Right cardiac atrium (tissue), 5 donors: Measurements from ENCODE around the gene ADAMTS2. TPM values are rescaled to one million over a fixed set of nuclear protein-coding genes. Genes with fewer than 3 reads are reported as not detected.

Experiments
- ATAC-seq, 2 donors: fragments of 200-7000 bp; cut with Tn5 transposase; one replicate each; pipeline versions ENCODE4 v1.8.0 to v1.9.1; 2020; ENCODE audit warnings: moderate library complexity in 2 of 2, mild to moderate bottlenecking in 1 of 2
- DNase-seq, 3 donors: peaks; one replicate each; pipeline ENCODE4 v3.0.0-alpha.2; 2020
- H3K27ac ChIP-seq: one replicate; pipeline ENCODE4 v1.5.1; 2013; ENCODE audit warnings: mild to moderate bottlenecking, low read length, control low read depth, moderate library complexity
- H3K27me3 ChIP-seq: one replicate; pipeline ENCODE4 v1.6.1; 2013; ENCODE audit not compliant: control insufficient read depth, insufficient read depth
- H3K4me1 ChIP-seq: one replicate; pipeline ENCODE4 v1.6.1; 2013; ENCODE audit warnings: low read length; ENCODE audit not compliant: control insufficient read depth, insufficient read depth
- H3K4me3 ChIP-seq: one replicate; pipeline ENCODE4 v1.5.1; 2013; ENCODE audit warnings: low read length, control low read depth
- H3K9me3 ChIP-seq: one replicate; pipeline ENCODE4 v1.6.1; 2013; ENCODE audit warnings: low read length; ENCODE audit not compliant: control insufficient read depth
- WGBS: extraction: QIAGEN DNeasy Blood & Tissue Kit; methylation state at CpG from one replicate; pipeline ENCODE4 v1.1.7; 2013; 5-methylcytosine and 5-hydroxymethylcytosine counted together
- intact Hi-C, 4 donors: fragments of 100-400 bp; cut with DNase I; formaldehyde crosslinking; loops; one replicate each; pipeline versions ENCODE4 v1.11.0 to v1.14.0; 2022 to 2023
- long read RNA-seq, 4 donors: library from polyadenylated mRNA; unstranded; transcript quantifications; one replicate each; pipeline ENCODE4 v2.0.0, GENCODE V29; 2020 to 2021
- polyA plus RNA-seq: library from polyadenylated mRNA; stranded (reverse); fragments of 200-250 nt; gene quantifications from one replicate; pipeline ENCODE4 v1.2.3, GENCODE V29; 2013
- total RNA-seq, 4 donors: library from RNA; stranded (reverse); fragmentation: NEBNext Ultra II Directional; extraction: Animal tissue kit (Norgen Biotek cat#: 25700); gene quantifications; one replicate each; pipeline ENCODE4 v1.2.1, GENCODE V29; 2021
- donor health status: healthy with polysubstance abuse.
- donor health status: DM: no; HTN: yes; CAD: no.
- donor health status: DM: no; HTN: no; CAD: no.
- donor health status: DM: no; HTN: yes; CAD: no; lungs with severe emphysema.
- donor health status: DM: yes; HTN: yes; CAD: no.

The ADAMTS2 gene
- total RNA-seq (10 to 100 TPM; 11.9 to 23.2 (median 18.0) TPM), polyA plus RNA-seq (7.0 TPM)
- long read RNA-seq, donor 1, full-length matches to known transcripts: 19 of 40 reads
- long read RNA-seq, donor 1, partial matches to known transcripts: 10 of 40 reads
- long read RNA-seq, donor 1, other reads (novel, unspliced or antisense): 11 of 40 reads
- long read RNA-seq, donor 2, full-length matches to known transcripts: 9 of 16 reads
- long read RNA-seq, donor 2, partial matches to known transcripts: 3 of 16 reads
- long read RNA-seq, donor 2, other reads (novel, unspliced or antisense): 4 of 16 reads
- long read RNA-seq, donor 3, transcript ADAMTS2-202 (11 exons, 2,044 nt): major isoform, 5 of 38 reads
- long read RNA-seq, donor 3, partial matches to known transcripts: 14 of 38 reads
- long read RNA-seq, donor 3, other reads (novel, unspliced or antisense): 16 of 38 reads
- long read RNA-seq, donor 4, full-length matches to known transcripts: 16 of 19 reads
- long read RNA-seq, donor 4, partial matches to known transcripts: 2 of 19 reads
- long read RNA-seq, donor 4, other reads (novel, unspliced or antisense): 1 of 19 reads

DNA sequence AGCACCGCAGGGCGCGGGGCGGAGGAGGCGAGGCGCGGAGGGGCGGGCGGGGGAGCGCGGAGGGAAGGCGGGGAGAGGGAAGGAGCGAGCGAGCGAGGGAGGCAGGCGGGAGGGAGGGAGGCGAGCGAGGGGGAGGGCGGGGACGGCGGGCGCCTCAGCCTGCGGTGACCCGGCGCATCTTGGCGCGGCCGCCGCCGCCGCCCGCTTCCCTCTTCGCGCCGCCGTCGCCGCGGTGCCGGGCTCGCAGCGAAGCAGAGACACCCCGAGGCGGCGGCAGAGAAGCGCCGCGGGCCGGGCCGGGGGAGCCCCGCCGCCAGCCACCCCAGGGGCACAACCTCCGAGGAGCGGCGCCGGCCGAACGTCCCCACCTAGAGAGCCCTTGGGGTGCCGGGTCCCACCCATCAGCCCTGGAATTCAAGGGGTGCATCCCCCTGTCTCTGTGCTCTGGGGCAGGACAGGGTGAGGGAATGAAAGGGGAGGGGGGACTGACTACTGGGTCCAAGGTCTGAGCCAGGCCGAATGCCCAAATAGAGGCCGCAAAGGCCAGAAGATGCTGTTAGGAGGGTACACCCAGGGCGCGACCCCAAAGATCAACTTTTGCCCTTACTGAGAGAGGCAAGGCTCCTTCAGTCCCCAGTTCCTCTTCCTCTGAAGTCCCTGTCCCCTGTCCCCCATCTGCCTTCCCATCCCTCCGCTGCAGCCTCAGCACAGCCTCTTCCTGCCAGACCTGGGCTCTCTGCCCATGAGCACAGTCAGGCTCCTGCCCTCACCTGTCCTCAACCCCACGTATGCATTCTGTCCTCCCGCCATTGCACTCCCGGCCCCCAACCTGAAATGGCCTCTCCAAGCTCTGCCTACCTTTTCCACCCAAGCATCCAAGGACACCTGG, at the start of gene ADAMTS2:
TSS of gene ADAMTS2 (minus strand) at position 29 of the 889 bp plus-strand sequence. CDS start 133 bp downstream, outside the sequence.
- DNase-seq (peak; percentile 79 to 91 (median 91)), ATAC-seq (peak; percentile 58 to 71)
- Histone ChIP-seq H3K27ac (no peak within 1 kb of the TSS), H3K4me3 (peak within 1 kb of the TSS; percentile 78), H3K27me3 (no peaks in the 10 kb centered on the region), H3K4me1 (no peaks in the 10 kb centered on the region), H3K9me3 (no peaks in the 10 kb centered on the region)
- intact Hi-C loops: loop anchor here in 2 of 4 donors (5.0 to 10.0 kb wide), 2 partner anchors 178 to 181 kb away; no protein-coding TSS in a partner anchor
- 10% methylated on average over 60 of the region's 67 CpGs for WGBS

GRCh38 chr5:179393078-179393477, 47.8 kb upstream of the ADAMTS2 start:
- DNase-seq (no peak), ATAC-seq (no peak)
- no peaks in the 10 kb centered on the region for H3K27me3 ChIP-seq
- WGBS: 61% methylated on average over 4 of the region's 4 CpGs
- no peak overlapping the region for H3K27ac ChIP-seq
- H3K9me3 ChIP-seq: peaks cover 5% of the 10 kb centered on the region
- no peak overlapping the region for H3K4me3 ChIP-seq
- intact Hi-C loops: no loop called here
- H3K4me1 ChIP-seq: no peaks in the 10 kb centered on the region

DNA sequence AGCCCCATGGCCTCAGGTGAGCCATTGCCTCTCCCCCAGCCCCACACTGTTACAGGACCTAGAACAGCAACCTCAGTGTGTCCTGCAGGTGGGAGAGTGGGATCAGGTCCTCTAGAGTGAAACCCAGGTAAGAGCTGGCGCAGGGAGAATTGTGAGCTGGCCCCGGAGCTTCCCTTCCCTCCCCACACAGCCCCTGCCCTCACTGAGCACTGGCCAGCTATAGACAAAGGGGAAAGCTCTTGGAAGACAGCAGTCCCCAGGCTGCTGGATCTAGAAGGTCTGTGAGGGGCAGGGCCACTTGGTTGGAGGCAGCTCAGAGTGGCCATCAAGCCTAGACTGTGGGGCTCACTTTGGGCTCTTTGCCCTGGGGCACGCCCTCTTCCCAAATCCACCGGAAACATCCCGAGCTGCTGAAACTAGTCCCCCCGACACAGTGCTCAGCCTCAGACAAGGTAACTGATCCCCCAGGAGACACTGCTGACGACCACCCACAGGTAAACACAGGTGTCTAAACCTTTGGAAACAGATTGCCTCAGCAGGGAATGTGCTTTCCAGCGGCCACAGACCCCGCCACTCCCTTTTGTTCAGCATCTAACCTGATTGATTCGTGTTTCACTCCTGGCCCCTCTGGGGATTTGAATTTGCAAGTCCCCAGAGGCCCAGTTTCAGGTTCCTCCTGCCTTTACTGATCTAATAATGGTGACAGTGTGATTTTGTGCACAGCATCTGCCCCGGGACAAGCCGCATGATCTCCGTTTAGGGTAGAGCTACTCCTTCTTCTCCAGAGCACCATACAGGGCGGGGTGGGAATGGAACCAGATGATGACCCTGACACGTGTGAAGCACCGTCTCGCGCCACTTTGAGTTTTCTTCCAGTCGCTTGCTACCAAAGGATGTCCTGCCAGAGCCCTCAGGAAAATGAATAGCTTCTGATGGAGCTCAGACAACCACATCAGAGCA, 42.2 kb upstream of the ADAMTS2 start:
- Histone ChIP-seq H3K27me3 (no peaks in the 10 kb centered on the region), H3K27ac (no peak overlapping the region), H3K9me3 (peaks cover 3% of the 10 kb centered on the region), H3K4me3 (no peak overlapping the region), H3K4me1 (no peaks in the 10 kb centered on the region)
- intact Hi-C loops: no loop called here
- peak in 1 of 2 donors; percentile 33 for ATAC-seq
- no peak for DNase-seq
- WGBS: 86% methylated on average over 19 of the region's 19 CpGs

DNA sequence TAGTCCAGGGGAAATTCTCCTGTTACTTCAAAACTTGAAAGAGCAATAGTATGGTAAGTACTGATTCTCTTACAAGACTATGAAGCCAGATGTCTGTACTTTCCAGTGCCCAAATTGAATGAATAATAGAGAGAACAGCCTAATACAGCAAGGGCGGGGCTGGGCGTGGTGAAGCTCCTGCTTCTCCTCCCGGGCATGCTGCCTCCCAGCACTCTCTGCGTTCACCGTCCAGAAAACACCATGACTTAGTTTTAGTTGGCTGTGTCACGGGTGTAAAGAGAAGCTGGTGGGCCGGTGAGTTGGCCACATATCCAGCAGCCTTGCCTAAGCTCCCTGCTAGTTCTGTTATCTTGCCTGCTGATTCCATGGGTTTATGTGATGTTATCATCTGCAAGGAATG, 40.7 kb upstream of the ADAMTS2 start:
- no peaks in the 10 kb centered on the region for H3K4me1 ChIP-seq
- H3K9me3 ChIP-seq: peaks cover 3% of the 10 kb centered on the region
- WGBS: 70% methylated on average over 7 of the region's 7 CpGs
- H3K27me3 ChIP-seq: no peaks in the 10 kb centered on the region
- no peak overlapping the region for H3K4me3 ChIP-seq
- DNase-seq: no peak
- intact Hi-C loops: no loop called here
- ATAC-seq: no peak
- H3K27ac ChIP-seq: no peak overlapping the region

- DNase-seq (no peak), ATAC-seq (no peak)
- Histone ChIP-seq H3K4me3 (no peak overlapping the region), H3K27ac (no peak overlapping the region), H3K9me3 (no peaks in the 10 kb centered on the region), H3K4me1 (no peaks in the 10 kb centered on the region), H3K27me3 (no peaks in the 10 kb centered on the region)
- intact Hi-C loops: no loop called here
- 88% methylated on average over 8 of the region's 8 CpGs for WGBS
These were observed 37.2 kb upstream of the ADAMTS2 start for GRCh38 chr5:179382486-179382885.

GRCh38 chr5:179381691-179382090, 36.4 kb upstream of the ADAMTS2 start:
- H3K27me3 ChIP-seq: no peaks in the 10 kb centered on the region
- DNase-seq (no peak), ATAC-seq (no peak)
- WGBS: 89% methylated on average over 18 of the region's 18 CpGs
- no peaks in the 10 kb centered on the region for H3K9me3 ChIP-seq
- H3K27ac ChIP-seq: no peak overlapping the region
- no peak overlapping the region for H3K4me3 ChIP-seq
- intact Hi-C loops: no loop called here
- H3K4me1 ChIP-seq: no peaks in the 10 kb centered on the region

DNA sequence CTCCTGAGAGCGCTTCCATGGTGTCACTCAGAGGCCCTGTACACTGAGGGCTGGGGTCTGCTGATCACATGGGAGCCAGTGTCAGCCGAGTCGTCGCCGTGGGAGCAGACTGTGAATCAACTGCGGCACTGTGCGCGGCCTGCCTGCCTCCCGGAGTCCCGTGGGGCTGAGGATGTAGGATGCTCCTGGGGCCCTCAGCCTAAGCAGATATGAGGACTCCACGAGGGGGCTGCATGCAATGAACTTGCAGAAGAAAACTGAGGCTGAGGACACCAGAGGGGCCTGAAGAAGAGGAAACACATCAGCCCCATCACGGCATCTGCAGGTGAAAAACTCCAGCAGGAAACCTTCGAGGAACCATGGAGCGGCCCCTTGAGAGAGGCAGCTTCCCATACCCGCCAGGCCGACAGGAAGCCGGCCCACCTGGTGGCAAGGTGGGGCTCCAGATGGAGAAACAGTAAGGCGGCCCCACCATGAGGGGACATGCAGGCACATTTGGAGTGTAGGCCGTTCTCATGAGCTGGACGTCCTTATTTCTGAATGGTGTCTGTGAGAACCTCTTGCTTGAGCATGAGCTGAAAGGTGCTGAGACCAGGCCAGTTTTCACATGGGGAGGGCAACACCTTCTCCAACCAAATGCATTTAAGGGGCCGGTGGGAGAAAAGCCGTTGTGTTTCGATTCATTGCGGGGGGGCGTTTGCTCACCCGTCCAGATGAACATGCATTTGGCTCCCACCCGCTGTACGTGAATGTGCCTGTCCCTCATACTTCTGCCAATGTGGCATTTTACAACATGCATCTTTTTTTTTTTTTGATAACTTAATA, 35.2 kb upstream of the ADAMTS2 start:
- WGBS: 89% methylated on average over 28 of the region's 28 CpGs

DNA sequence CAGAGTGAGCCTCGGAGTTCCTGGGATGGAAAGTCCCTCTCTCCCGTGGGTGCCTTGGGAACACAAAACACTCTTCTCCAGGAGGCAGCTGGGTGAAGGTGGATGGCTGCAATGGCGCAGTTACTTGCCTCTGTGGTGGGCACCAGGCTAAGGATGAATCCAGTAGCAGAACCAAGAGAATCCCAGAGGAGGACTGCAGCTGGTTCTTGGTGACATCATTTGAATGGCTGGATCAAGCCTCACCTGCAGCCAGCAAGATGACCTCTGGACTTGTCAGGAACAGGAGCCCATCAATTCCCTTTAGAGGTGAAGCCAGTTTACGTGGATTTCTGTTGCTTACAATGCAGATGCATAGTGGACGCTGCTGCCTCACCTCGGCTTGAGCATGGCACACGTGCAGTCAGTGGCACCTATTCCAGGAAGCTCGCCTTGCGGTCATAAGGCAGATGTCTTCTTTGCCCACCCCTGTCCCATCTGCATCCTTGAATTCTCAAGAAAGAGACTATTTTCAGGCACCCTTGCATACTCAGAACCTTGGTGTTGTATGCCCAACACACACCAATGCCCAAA, 34.1 kb upstream of the ADAMTS2 start:
- WGBS: 86% methylated on average over 9 of the region's 9 CpGs
- no peaks in the 10 kb centered on the region for H3K9me3 ChIP-seq
- ATAC-seq (no peak), DNase-seq (no peak)
- no peak overlapping the region for H3K4me3 ChIP-seq
- H3K27me3 ChIP-seq: no peaks in the 10 kb centered on the region
- no peak overlapping the region for H3K27ac ChIP-seq
- intact Hi-C loops: no loop called here
- no peaks in the 10 kb centered on the region for H3K4me1 ChIP-seq

More for the DNA sequence above, 35.2 kb upstream of the ADAMTS2 start:
- DNase-seq: no peak
- no peak for ATAC-seq
- no peaks in the 10 kb centered on the region for H3K4me1 ChIP-seq
- H3K27ac ChIP-seq: no peak overlapping the region
- no peaks in the 10 kb centered on the region for H3K9me3 ChIP-seq
- H3K27me3 ChIP-seq: no peaks in the 10 kb centered on the region
- intact Hi-C loops: no loop called here
- H3K4me3 ChIP-seq: no peak overlapping the region

DNA sequence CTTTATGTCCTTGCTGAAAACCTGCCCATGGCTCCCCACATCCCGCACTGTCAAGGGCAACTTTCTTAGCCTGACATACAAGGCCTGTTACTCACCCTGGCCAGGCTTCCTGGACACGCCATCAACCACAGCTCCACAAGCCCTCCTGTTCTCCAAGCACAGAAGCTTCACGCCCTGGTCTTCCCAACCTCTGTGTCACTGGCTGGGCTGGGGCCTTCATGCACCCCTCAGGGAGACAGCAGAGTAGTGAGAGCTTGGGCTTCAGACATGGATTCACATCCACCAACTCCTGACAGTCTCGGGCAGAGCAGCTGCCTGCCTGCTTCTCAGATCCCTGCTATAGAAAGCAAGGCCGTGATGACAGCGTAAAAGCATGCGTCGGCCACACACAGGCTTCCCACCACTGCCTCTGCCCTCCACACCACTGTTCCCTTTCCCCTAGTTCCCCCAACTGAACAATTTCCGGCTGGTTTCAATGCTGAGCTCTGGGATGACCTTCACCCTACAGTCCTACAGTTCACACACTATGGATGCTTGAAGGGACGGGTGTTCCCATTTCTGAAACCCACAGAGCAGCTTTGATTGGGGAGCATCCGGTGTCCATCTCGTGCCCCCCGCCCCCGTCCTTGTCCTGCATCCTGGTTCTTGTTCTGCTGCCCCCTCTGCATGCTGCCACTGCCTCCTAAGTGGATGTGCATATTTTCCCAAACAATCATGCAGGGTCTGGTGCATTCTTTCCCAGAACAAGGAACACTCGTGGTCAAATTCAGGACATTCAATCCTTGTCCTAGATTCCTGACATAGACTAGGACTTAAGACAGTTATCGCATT, 33.4 kb upstream of the ADAMTS2 start:
- Histone ChIP-seq H3K27me3 (no peaks in the 10 kb centered on the region), H3K4me1 (no peaks in the 10 kb centered on the region), H3K27ac (no peak overlapping the region), H3K9me3 (no peaks in the 10 kb centered on the region), H3K4me3 (no peak overlapping the region)
- WGBS: 64% methylated on average over 16 of the region's 16 CpGs
- intact Hi-C loops: no loop called here
- DNase-seq: no peak
- no peak for ATAC-seq
